HTERT RPE-1 (cell line): ENCODE measurements around the gene DIP2C.

Source experiments
- in situ Hi-C: fragments of 300-500 bp; cut with MboI; formaldehyde crosslinking; loops from 4 replicates; pipeline ENCODE4 v1.14.3; 2020; ENCODE audit warnings: low sequenced_read_pairs

The DIP2C gene

DNA sequence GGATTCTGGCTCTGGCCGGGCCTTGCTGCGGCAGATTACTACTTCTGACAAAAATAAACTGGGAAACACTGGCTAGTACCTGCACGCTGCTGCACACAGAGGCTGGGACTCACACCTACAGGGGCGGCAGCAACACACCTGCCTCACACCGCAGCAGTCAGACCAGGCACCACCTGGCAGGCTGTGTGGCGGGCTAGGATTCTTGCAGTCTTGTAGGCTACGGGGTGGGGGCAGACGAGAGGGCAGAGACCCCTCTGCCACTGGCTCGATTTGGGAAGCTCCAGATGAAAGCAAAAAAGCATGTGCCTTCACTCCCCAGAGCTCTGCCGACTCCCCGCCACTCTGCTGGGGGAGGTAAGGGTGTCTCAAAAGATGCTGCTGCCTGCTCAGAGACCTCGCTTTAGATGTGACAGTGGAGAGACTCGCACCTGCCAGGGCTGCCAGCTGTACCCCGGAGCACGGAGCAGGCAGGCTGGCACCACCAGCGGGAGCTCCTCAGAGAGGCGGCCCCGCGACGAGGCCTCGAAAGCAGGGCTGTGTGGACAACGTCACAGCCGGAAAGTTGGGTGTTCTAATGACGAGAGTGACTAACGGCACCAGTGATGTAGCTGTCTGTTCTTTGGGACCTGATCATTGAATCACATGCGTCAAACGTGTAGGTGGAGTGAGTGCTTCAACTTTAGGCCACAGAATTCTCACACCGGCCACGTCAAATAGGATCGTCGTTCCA lies 303.7 kb downstream of the DIP2C start:
- in situ Hi-C loops = no loop called here

DNA sequence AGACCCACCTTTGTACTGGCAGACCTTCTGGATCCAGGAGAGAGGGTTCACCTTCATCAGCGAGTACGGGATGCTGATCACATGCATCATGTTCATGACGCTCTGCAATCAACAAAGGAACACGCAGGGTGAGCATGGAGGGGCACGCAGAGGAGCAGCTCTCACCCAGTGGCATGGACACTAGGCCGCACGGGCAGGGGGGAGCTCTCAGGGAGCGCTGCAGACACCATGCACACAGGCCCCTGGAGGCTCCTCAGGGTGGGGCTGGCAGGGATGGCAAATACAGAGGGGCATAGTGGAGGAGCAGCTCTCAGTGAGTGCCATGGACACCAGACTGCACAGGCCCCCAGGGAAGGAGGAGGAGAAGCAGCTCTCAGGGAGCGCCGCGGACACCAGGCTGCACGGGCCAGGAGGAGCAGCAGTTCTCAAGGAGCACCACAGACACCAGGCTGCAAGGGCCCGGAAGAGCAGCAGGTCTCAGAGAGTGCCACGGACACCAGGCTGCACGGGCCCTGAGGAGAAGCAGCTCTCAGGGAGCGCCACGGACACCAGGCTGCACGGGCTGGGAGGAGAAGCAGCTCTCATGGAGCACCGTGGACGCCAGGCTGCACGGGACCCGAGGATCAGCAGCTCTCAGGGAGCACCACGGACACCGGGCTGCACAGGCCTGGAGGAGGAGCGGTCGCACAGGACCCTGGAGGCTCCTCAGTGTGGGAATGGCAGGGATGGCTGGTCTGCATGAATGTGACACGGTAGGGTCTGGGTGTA lies 304.7 kb downstream of the DIP2C start:
- in situ Hi-C loops = no loop called here

DNA sequence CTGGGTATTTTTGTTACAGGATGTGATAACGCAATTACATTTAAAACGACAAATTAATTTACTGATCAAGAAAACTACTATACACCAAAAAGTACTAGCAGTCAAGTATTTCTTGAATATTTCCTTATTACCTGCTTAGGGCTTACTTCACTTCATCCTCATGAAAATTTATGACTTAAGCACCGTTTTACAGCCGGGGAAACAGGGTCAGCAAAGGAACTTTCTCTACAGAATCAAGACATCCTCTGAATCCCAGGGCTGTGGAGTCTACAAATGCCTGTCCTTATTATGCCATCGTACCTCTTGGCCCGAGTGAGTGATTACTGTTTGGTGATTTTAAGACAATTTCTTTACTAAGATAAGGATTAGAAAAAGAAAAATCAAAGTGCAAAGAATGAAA lies 305.9 kb downstream of the DIP2C start:
- in situ Hi-C loops = no loop called here

DNA sequence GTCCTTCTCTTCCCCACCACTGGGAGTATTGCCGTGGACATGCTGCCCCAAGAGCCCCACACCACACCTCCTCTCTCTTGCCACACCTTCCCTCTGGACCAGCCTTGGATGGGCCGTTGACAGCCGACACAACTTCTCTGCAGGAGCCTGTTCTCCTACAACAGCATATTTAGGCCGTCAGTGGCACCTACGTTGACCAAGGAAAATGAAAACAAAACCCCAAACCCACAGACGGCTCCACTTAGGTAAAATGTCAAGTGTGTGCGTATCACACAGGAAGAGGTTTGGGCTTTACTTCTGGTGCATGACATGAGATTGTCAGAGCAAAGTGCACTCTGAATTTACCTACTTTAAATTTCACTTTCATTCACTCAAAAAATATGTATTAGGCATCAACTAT lies 307.7 kb downstream of the DIP2C start:
- in situ Hi-C loops = no loop called here

DNA sequence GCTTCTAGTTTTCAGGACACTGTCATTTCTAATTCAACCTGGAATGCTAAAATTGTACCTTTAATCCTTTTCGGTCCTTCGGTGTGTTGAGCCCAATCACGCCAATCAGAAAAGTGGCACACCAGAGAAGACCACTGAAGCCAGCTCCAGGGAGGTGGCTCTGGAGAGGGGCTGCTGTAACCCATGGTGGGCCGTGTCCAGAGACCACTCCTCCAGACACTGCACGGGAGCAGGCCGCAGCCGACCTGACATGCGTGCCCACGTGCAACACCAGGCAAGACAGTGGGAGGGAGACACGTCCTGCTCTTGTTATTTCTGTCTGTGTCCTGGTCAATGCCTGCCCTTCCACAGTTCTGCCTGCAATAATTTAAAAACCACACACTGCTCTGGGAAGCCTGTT lies 308.1 kb downstream of the DIP2C start:
- in situ Hi-C loops = no loop called here

DNA sequence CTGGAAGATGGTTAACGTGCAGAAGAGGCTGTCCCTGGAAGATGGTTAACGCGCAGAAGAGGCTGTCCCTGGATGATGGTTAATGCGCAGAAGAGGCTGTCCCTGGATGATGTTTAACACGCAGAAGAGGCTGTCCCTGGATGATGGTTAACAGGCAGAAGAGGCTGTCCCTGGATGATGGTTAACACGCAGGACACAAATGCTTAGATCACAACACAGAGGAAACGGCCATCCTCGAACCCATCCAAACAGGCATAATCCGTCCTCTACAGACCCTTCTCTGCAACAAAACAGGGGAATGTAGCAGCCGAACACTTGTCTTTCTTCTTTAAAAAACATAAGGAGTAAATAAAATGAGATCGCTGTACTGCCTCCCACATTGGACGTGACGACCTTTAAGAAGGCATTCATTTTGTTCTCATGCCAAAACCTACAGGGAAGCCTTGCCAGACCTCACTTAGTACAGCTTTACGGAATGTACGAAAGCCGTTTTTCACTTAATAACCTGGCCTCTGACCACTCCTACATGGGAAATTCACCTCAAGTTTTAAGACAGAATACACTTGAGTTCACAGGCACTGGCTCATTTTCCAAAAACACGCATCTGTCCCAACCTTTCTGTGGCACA lies 309.0 kb downstream of the DIP2C start:
- in situ Hi-C loops = no loop called here

DNA sequence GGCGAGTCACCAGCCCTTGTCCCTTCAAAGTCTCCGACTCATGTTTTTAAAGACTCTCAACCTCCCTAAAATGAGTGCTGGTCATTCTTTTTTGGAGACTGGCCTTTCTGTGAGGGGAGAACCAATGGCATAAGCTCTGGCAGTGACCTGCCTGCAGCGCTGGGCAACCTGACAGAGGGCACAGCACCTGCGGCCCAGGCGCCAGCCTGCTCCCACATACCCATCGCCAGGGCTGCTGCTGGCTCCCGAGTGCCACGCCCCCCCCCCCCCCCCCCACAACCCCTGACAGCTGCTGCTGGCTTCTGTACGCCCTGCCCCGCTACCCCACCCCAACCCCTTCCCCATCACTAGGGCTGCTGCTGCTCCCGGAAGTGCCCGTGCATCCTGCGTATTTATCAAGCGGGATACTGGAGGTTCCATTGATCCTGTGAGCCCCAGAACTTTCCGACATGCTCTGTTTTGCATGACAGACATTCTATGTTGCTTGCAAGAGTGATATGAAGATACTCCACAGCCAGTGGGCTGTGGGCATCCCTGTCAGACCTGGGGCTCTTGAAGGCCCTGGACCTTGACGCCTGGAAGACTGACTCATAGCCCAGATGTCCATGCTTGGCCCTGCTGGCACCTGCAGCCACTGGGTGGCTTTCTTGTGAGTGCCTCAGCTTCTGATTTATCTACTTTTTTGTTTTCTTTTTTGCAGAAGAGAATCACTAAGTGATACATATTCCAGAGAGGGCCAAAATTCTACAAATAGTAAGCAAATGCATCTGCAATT lies 310.4 kb downstream of the DIP2C start:
- in situ Hi-C loops = no loop called here

DNA sequence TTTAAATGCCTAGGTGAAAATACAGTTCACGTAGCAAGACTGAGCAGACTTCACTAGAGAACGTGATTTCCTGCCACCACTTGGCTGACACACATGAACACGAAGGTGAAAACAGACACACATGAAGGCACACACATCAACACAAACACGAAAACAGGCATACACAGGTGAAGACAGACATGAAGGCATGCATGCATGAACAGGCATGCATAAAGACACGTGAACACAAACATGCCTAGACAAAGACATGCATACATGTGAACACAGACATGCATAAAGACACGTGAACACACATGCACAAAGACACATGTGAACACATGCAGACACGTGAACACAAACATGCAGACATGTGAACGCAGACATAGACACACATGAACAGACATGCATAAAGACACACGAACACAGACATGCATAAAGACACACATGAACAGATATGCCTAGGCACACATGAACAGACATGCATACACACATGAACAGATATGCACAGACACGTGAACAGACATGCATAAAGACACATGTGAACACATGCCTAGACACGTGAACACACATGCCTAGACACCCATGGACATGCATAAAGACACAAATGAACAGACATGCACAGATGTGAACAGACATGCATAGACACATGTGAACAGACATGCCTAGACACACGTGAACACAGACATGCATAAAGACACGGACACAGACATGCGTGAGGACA lies 311.1 kb downstream of the DIP2C start:
- in situ Hi-C loops = no loop called here

DNA sequence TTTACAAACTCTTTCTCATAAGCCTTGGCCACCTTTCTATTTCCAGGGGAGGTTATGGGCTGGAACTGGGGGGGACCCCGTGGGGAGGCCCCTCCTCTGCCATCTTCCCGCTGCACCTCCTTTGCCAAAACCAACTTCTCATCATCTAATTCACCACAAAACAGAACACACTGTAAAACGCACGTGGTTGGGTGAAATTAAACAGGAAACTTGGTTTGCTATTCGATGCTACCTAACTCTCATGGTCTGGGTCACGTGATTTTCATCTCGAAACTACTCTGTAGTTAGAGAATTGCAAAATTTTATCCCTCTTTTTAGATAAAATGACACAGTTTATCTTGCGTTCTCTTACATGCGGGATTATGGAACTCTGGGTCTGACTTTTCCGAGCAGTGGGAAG lies 312.2 kb downstream of the DIP2C start:
- in situ Hi-C loops = no loop called here

DNA sequence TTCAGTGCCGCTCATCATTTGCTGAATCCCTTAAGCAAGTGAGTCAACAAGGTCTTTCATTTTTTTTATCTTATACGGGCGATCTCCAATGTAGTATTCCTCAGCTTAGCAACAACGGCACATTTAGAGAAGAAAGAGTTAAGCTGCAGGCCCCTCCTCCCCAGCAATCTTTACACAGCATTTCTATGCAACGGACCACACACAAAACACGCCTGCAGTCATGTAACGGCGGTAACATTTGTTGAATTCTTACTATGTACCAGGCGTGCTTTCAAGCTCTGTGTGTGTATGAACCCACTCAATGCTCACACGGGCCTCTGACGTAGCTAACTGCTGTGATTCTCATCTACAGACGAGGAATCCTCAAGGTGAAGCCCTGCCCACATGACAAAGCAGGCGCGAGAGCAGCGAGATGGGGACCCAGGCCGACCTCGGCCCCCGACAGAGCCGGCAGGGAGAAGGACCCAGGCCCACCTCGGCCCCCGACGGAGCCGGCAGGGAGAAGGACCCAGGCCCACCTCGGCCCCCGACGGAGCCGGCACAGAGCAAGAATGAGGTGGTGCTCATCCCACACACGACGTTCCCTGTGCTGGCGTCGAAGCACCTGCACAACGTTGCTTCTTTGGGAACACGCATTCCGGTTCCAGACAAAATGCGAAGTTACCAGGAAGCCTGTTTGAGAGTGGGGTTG lies 313.5 kb downstream of the DIP2C start:
- in situ Hi-C loops = no loop called here

DNA sequence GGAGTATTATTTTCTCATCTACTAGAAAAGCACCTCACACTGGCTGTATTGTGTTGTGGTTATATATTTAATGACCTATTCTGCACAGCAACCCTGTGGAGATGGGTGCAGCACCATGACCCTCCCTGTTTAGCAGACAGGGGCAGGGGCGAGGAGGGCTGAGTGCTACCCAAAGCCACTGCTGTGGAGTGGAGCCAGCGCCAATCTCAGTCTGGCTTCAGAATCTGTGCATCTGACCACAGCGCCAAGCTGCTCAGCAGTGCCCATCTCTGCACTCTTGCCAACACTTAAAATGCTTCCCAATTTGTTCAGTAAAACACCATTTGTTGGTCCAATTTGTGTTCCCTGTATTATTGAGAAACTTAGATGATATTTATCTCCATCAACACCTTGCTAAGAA lies 315.1 kb downstream of the DIP2C start:
- in situ Hi-C loops = no loop called here

DNA sequence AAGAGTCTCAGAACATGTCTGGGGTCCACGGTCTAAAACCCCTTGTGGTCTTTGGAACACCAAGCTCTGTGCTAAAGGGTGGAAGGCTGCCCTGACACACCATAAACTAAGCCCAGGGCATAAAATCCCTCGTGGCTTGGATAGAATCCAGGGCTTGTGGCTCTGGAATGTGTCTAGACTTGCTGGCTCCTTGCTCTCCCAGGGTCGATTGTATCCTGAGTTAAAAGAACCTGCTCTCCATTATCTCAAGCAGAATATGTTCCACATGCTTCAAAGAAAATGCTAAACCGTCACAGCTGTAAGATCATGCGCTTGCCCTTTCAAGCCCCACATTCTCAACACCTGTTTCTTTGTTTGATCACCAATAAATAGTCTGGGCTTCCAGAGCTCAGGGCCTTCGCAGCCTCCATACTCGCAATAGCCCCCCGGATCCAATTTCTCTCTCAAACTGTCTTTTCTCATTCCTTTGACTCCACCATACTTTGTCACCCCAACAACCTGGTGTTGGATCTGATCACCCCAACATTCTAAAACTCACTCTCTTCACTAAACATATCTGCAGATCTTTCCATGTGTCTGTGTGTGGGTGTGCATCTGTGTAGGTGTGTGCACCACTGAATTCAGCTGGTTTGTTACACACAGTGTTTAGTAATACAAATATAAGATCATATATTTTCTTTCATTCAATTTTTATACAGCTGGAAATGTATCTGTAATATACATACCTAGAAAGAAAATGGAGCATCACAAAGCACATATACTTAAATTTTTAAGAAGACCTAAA lies 315.8 kb downstream of the DIP2C start:
- in situ Hi-C loops = no loop called here

DNA sequence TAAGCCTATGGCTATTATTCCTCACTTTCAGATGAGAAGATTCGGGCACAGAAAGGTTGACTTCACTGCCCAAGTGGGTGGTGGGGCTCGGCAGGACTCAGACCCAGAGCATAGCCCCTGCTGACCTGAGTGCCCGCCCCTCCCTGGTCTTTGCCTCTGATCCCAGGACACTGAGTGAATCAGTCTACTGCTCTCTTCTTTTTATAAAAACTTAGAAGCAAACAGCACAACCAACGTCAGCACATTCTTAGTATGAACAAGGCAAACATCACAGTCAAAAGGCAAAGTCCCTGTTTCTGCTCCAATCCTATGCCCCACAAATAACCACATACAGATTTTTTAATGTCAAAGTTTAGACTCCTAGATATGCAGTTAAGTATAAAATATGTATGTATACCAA lies 316.5 kb downstream of the DIP2C start:
- in situ Hi-C loops = no loop called here

DNA sequence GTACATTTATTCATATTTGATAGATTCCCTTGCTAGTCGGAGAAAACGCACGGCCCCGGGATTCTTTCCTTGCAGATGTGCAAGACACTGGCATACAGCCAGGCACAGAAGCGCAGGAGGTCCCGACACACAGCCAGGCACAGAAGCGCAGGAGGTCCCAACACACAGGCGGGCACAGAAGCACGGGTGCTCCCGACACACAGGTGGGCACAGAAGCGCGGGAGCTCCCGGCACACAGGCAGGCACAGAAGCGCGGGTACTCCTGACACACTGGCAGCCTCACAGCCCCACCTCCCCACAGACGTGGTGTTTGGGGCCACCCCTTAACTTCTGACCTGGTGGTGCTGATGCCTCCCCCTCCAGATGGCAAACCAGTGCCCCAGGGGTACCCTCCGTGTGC lies 316.9 kb downstream of the DIP2C start:
- in situ Hi-C loops = no loop called here

DNA sequence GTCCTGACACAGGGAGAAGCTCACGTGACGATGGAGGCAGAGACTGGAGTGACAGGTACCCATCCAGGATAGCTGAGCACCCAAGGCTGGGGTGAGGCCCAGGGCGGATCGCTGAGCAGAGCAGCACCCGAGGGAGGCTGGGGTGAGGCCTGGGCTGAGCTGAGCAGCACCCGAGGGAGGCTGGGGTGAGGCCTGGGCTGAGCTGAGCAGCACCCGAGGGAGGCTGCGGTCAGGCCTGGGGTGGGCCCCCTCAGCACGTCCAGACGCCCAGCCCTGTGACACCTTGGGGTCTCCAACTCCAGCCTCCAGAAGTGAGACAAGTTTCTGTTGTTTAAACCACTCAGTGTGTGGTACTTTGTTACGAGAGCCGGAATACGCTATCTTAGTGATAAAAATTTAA lies 318.0 kb downstream of the DIP2C start:
- in situ Hi-C loops = no loop called here

DNA sequence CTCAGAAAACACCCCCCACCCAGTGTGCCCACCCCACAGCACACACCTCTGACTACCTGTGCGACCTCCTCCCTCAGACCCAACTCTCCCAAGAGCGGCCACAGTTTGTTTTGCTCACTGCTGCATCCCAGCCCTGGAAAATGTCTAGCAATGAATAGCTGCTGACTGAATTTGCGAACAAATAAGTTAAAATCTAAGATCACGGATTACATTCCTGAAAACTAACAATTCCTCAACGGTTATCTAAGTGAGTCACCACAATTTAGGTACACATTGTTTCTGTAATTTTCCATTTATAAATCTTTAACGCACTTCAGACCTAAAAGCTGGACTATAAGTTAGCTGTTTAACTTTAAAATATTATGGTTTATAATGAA lies 319.0 kb downstream of the DIP2C start:
- in situ Hi-C loops = no loop called here

DNA sequence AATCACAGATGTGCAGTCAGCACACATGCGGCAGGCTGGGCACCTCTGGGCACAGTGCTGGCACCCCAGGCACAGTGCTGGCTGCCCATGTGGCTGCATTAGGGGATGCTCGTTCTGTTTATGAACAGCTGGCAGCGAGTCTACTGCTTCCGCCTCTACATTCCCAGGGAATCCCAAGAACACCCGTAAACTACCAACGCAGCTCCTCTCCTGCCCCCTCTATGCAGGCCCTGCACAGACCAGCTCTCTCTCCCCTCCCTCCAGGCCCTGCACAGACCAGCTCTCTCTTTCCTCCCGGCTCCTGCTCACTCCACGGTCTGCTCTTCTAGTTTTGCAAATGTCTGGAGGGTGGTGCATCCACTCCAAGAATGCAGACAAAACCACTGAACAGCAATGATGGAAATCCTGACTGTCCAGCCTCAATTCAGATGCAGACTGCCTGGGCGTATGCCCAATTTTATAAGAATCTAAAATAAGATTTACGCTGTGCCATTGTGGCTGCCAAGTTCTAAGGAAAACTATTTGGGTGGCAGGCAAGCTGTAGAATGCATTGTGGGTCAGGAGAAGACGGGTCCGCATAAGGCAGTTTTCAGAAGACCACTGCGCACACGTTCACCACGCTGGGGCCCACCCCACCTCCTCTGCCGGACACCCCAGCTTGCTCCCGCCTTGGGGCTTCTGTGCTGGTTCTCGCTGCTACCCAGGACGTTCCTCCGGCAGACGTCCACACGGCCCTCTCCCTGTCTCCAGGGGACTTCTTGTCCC lies 319.6 kb downstream of the DIP2C start:
- in situ Hi-C loops = no loop called here

DNA sequence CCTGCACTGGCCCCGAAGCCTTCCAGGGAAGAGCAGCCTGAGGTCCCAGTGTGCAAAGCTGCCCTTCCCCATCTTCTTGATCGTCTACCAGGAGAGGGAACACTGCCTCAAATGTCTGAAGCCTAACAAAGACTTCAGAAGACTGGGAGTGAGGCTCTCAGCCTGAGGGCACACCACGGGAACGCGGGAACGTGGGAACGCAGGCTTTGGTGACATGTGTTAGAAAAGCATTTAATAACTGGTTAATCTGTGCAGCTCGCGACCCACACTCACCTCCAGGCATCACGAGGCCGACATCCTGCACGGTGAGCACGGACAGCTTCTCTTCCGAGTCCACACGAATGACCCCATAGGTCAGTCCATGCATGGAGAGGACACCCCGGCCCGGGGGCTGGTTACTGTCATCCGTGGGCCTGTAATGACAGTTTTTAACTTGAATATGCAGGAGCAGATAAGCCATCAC lies 320.2 kb downstream of the DIP2C start:
- in situ Hi-C loops = no loop called here
